Astrocyte (in vitro differentiated cells and primary cell): ENCODE measurements around the gene FAM168A.

Source experiments
- EZH2 ChIP-seq: IDR thresholded peaks from 2 replicates; pipeline ENCODE4 v1.6.1; 2012; ENCODE audit warnings: mild to moderate bottlenecking, low read length, inconsistent platforms; ENCODE audit not compliant: insufficient read depth
- TF ChIP-seq, protein P1 (sequence below): IDR thresholded peaks from 2 replicates; pipeline ENCODE4 v1.5.1; 2011; ENCODE audit warnings: low read depth, mild to moderate bottlenecking, inconsistent platforms, low read length, moderate library complexity; ENCODE audit not compliant: insufficient read depth

DNA sequence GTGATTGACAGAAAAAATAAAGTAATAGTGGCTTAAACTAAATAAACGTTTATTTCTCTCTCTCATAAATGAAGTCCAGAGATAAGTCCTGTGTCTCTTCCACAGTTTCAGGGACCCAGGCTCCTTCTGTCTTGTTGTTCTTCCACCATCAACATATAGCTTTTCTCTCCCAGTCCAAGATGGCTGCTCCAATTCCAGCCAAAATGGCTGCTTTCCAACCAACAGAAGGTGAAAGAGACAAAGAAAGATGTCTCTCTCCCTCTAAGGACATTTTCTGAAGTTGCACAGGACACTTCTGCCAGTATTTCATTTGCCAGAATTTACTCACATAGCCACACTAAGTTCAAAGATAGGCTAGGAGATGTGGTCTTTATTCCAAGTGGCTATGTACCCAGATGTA, 39.1 kb upstream of the FAM168A start:
- TF ChIP-seq, protein P1, sequence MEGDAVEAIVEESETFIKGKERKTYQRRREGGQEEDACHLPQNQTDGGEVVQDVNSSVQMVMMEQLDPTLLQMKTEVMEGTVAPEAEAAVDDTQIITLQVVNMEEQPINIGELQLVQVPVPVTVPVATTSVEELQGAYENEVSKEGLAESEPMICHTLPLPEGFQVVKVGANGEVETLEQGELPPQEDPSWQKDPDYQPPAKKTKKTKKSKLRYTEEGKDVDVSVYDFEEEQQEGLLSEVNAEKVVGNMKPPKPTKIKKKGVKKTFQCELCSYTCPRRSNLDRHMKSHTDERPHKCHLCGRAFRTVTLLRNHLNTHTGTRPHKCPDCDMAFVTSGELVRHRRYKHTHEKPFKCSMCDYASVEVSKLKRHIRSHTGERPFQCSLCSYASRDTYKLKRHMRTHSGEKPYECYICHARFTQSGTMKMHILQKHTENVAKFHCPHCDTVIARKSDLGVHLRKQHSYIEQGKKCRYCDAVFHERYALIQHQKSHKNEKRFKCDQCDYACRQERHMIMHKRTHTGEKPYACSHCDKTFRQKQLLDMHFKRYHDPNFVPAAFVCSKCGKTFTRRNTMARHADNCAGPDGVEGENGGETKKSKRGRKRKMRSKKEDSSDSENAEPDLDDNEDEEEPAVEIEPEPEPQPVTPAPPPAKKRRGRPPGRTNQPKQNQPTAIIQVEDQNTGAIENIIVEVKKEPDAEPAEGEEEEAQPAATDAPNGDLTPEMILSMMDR, result no peak
- no peak for TF ChIP-seq EZH2
